Kidney (tissue), 14 donors: ENCODE data around the gene NUDT22. TPM values are rescaled to one million over a fixed set of nuclear protein-coding genes. Genes with fewer than 3 reads are reported as not detected.

ENCODE experiments used
- DNase-seq, 5 donors: peaks; one replicate each; pipeline ENCODE4 v3.0.0-alpha.2; 2013 to 2020
- FAIRE-seq: peaks from 2 replicates; lab custom pipeline; 2012; peaks lifted over from hg19 to GRCh38; lab: Jason Lieb, UNC
- H3K27ac ChIP-seq, 2 donors: one replicate each; pipeline ENCODE4 v1.7.0; 2013; ENCODE audit warnings: low read depth in 2 of 2, low read length in 2 of 2, inconsistent platforms in 1 of 2
- H3K27me3 ChIP-seq: one replicate; pipeline ENCODE4 v1.7.1; 2013; ENCODE audit warnings: low read length, inconsistent platforms; ENCODE audit not compliant: control insufficient read depth, insufficient read depth
- H3K36me3 ChIP-seq, 3 donors: one replicate each; pipeline versions ENCODE4 v1.7.0 to v1.7.1; 2013; ENCODE audit warnings: low read length in 3 of 3, control low read depth in 1 of 3, inconsistent platforms in 1 of 3; ENCODE audit not compliant: insufficient read depth in 3 of 3, control insufficient read depth in 2 of 3
- H3K4me1 ChIP-seq, 3 donors: one replicate each; pipeline versions ENCODE4 v1.7.0 to v1.7.1; 2013; ENCODE audit warnings: low read length in 3 of 3, inconsistent platforms in 1 of 3, low read depth in 1 of 3; ENCODE audit not compliant: control insufficient read depth in 2 of 3, insufficient read depth in 2 of 3
- H3K4me3 ChIP-seq, 3 donors: one replicate each; pipeline versions ENCODE4 v1.7.0 to v1.8.1; 2013; ENCODE audit warnings: low read length in 3 of 3, control low read depth in 1 of 3, inconsistent platforms in 1 of 3
- H3K9ac ChIP-seq, 3 donors: one replicate each; pipeline versions ENCODE4 v1.7.0 to v1.7.1; 2013; ENCODE audit warnings: low read length in 3 of 3, control low read depth in 1 of 3, inconsistent platforms in 1 of 3
- H3K9me3 ChIP-seq, 3 donors: one replicate each; pipeline versions ENCODE4 v1.7.0 to v1.7.1; 2013; ENCODE audit warnings: low read length in 3 of 3, control low read depth in 1 of 3, inconsistent platforms in 1 of 3; ENCODE audit not compliant: control insufficient read depth in 2 of 3, insufficient read depth in 1 of 3
- CTCF ChIP-seq: IDR thresholded peaks from 3 replicates; pipeline ENCODE4 v1.5.1; 2012; ENCODE audit warnings: mild to moderate bottlenecking, moderate library complexity, borderline replicate concordance; ENCODE audit not compliant: insufficient read depth; ENCODE audit errors: extremely low read depth
- intact Hi-C: fragments of 100-400 bp; cut with DNase I; formaldehyde crosslinking; loops from one replicate; pipeline ENCODE4 v1.11.1; 2022
- polyA plus RNA-seq: library from polyadenylated mRNA; stranded (reverse); fragments of 350-450 nt; fragmentation: Illumina TruSeq; extraction: RNeasy Lipid Tissue Mini Kit (QIAGEN cat#74804); gene quantifications from one replicate; pipeline ENCODE4 v1.2.3, GENCODE V29; 2014; ENCODE audit warnings: low read depth, low replicate concordance; ENCODE audit not compliant: insufficient read depth
- total RNA-seq: library from RNA; stranded (reverse); fragmentation: NEBNext Ultra II Directional; extraction: Animal tissue kit (Norgen Biotek cat#: 25700); gene quantifications from one replicate; pipeline ENCODE4 v1.2.1, GENCODE V29; 2021
- donor health status: control.
- donor health status: control.
- donor health status: control.
- donor health status: control.
- donor health status: control.
- donor health status: DM: yes; HTN: yes; CAD: no.
- donor health status: Normal renal cell carcinoma (clear cell type).

NUDT22 gene
- total and polyA plus RNA-seq, 2 donors from 2014 or later: 64.5 to 150 TPM

- no peak for FAIRE-seq
- DNase-seq: peak in 1 of 5 donors; percentile 51
- Histone ChIP-seq H3K4me3 (no peak overlapping the region), H3K27ac (no peak overlapping the region), H3K9ac (no peak overlapping the region), H3K36me3 (no peaks in the 10 kb centered on the region), H3K9me3 (no peaks in the 10 kb centered on the region), H3K27me3 (no peaks in the 10 kb centered on the region), H3K4me1 (no peaks in the 10 kb centered on the region)
- intact Hi-C loops: no loop called here
- TF ChIP-seq CTCF: no peak
These were observed 6.8 kb upstream of the NUDT22 start for GRCh38 chr11:64219354-64219684.

- intact Hi-C loops: no loop called here
- no peak overlapping the region for H3K9ac ChIP-seq
- no peak overlapping the region for H3K27ac ChIP-seq
- FAIRE-seq (no peak), DNase-seq (peak in 1 of 5 donors; percentile 34)
- no peaks in the 10 kb centered on the region for H3K27me3 ChIP-seq
- no peak for TF ChIP-seq CTCF
- H3K4me1 ChIP-seq: peaks cover 0 to 1% (median 0%) of the 10 kb centered on the region in 3 donors
- H3K36me3 ChIP-seq: no peaks in the 10 kb centered on the region
- H3K4me3 ChIP-seq: no peak overlapping the region
- H3K9me3 ChIP-seq: no peaks in the 10 kb centered on the region
These were observed 6.3 kb upstream of the NUDT22 start for GRCh38 chr11:64219755-64220154.

- DNase-seq (peak in 1 of 5 donors; percentile 72), FAIRE-seq (no peak)
- Histone ChIP-seq H3K36me3 (no peaks in the 10 kb centered on the region), H3K9ac (no peak overlapping the region), H3K4me1 (peaks cover 0 to 7% (median 0%) of the 10 kb centered on the region in 3 donors), H3K27me3 (no peaks in the 10 kb centered on the region), H3K9me3 (no peaks in the 10 kb centered on the region), H3K27ac (no peak overlapping the region), H3K4me3 (no peak overlapping the region)
- no peak for TF ChIP-seq CTCF
- intact Hi-C loops: no loop called here
These were observed 5.8 kb upstream of the NUDT22 start for GRCh38 chr11:64220271-64220670.

GRCh38 chr11:64220798-64221197 lies 5.3 kb upstream of the NUDT22 start:
- FAIRE-seq: no peak
- H3K9ac ChIP-seq: no peak overlapping the region

More at GRCh38 chr11:64220798-64221197, 5.3 kb upstream of the NUDT22 start:
- peak in 1 of 5 donors; percentile 48 for DNase-seq
- no peaks in the 10 kb centered on the region for H3K9me3 ChIP-seq
- intact Hi-C loops: no loop called here
- H3K4me3 ChIP-seq: no peak overlapping the region
- H3K27ac ChIP-seq: no peak overlapping the region
- H3K27me3 ChIP-seq: no peaks in the 10 kb centered on the region
- TF ChIP-seq CTCF: no peak
- H3K4me1 ChIP-seq: peaks cover 0 to 9% (median 0%) of the 10 kb centered on the region in 3 donors
- H3K36me3 ChIP-seq: no peaks in the 10 kb centered on the region
